Measurements from ENCODE around the gene STK32C.

DNA sequence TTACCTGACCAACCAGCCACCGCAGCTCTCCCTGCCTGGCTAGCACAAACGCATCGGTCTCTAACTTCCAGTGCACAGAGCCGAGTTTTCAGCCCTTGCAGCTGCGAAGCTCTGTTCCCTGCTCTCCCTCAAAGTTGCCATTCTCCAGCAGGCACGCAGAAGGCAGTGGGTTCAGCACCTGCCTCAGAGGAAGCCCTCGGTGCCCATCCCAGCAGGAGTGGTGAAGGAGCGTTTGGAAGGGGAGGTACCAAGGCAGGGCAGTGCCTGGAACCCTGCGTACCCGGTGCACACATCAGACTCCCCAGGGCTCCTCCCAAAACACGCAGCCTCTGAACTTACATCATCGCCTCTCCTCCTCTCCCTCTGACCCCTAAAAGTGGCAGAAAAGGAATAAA lies 1.7 kb upstream of the STK32C start:
- TF ChIP-seq CTCF (conservative IDR thresholded peaks at IDR 0.05) (no peak), EZH2 (IDR thresholded peaks at IDR 0.05; ENCODE audit: low read depth) (no peak)
